Vagina (tissue), 2 donors: ENCODE results near the gene WSCD1.

Source experiments
- POLR2A ChIP-seq, 2 donors: fragments of 450-650 bp; IDR thresholded peaks; one replicate each; pipeline ENCODE4 v1.6.1; 2017; ENCODE audit warnings: antibody characterized with exemption in 2 of 2, mild to moderate bottlenecking in 2 of 2, moderate library complexity in 2 of 2
- TF ChIP-seq, protein P1 (sequence below), 3 experiments: fragments of 450-650 bp in 2 of 3; fragments of 200-600 bp in 1 of 3; sonication (generic) in 1 of 3; IDR thresholded peaks; one replicate each; pipeline ENCODE4 v1.5.1; 2017 to 2019; ENCODE audit warnings: antibody characterized with exemption in 3 of 3, mild to moderate bottlenecking in 2 of 3, moderate library complexity in 2 of 3

DNA sequence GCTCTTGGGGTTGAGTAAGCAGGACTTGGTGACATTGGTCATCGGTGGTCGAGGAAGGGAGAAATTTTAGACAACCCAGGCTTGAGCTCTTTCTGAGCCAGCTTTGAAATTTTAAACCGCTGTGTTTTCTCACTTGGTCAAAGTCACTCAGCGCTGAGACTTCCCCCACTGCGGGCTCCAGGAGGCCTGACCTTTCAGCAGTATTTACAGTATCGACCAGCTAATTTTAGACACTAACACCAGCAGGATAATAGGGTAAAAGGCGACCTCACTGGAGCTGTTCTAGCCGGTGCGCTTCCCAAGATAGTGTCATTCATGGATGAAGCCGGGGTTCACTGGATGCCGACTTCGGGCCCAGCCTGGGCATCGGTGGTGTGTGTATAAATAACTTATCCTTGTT is 29.7 kb upstream of the WSCD1 start:
- TF ChIP-seq, protein P1, sequence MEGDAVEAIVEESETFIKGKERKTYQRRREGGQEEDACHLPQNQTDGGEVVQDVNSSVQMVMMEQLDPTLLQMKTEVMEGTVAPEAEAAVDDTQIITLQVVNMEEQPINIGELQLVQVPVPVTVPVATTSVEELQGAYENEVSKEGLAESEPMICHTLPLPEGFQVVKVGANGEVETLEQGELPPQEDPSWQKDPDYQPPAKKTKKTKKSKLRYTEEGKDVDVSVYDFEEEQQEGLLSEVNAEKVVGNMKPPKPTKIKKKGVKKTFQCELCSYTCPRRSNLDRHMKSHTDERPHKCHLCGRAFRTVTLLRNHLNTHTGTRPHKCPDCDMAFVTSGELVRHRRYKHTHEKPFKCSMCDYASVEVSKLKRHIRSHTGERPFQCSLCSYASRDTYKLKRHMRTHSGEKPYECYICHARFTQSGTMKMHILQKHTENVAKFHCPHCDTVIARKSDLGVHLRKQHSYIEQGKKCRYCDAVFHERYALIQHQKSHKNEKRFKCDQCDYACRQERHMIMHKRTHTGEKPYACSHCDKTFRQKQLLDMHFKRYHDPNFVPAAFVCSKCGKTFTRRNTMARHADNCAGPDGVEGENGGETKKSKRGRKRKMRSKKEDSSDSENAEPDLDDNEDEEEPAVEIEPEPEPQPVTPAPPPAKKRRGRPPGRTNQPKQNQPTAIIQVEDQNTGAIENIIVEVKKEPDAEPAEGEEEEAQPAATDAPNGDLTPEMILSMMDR (IDR thresholded peaks at IDR 0.05), result no peak
- no peak for TF ChIP-seq POLR2A (IDR thresholded peaks at IDR 0.05)
